K562 (cell line): ENCODE results near the gene IFI16. TPM values are rescaled to one million over a fixed set of nuclear protein-coding genes. Genes with fewer than 3 reads are reported as not detected.
A peak's percentile ranks its signal among the peaks of the same experiment; 100 is the strongest.

ENCODE experiments used
- CUX1 ChIP-seq: fragments of 200-800 bp; sonication (Bioruptor generic); IDR thresholded peaks from 2 replicates; pipeline ENCODE4 v1.6.1; 2016; ENCODE audit warnings: missing genetic modification characterization, missing compliant biosample characterization
- FOXM1 ChIP-seq, 2 experiments: fragments of 450-650 bp in 1 of 2; sonication (generic) in 1 of 2; formaldehyde crosslinking in 1 of 2; IDR thresholded peaks; 2 replicates each; pipeline versions ENCODE4 v1.6.1 to v1.9.0; 2017 to 2022; ENCODE audit warnings: low read depth in 2 of 2, mild to moderate bottlenecking in 2 of 2, missing genetic modification reagents in 1 of 2, moderate library complexity in 1 of 2
- GTF2F1 ChIP-seq: IDR thresholded peaks from 2 replicates; pipeline ENCODE4 v1.6.1; 2011; ENCODE audit warnings: low read depth, low read length, improper control_type of control experiment
- NBN ChIP-seq: fragments of 450-650 bp; IDR thresholded peaks from 2 replicates; pipeline ENCODE4 v1.6.1; 2016; ENCODE audit warnings: low read depth, mild to moderate bottlenecking
- NFE2 ChIP-seq: IDR thresholded peaks from 2 replicates; pipeline ENCODE4 v1.6.1; 2014; ENCODE audit warnings: antibody characterized with exemption, low read depth
- PRPF4 ChIP-seq: fragments of 200-400 bp; formaldehyde crosslinking; IDR thresholded peaks from one replicate; pipeline ENCODE4 v1.6.1; 2017; ENCODE audit warnings: low read length, low read depth, mild to moderate bottlenecking; ENCODE audit not compliant: insufficient read depth, poor library complexity, severe bottlenecking
- SIN3A ChIP-seq, 2 experiments: fragments of 150-350 bp in 1 of 2; IDR thresholded peaks; 2 replicates each; pipeline ENCODE4 v1.6.1; 2011 to 2016; ENCODE audit warnings: borderline replicate concordance in 2 of 2, low read depth in 2 of 2, low read length in 2 of 2, mild to moderate bottlenecking in 2 of 2, moderate library complexity in 2 of 2; ENCODE audit not compliant: control insufficient read depth in 1 of 2
- ZBED1 ChIP-seq: IDR thresholded peaks from 2 replicates; pipeline ENCODE4 v1.6.1; 2014
- polyA plus RNA-seq, 8 experiments: library from polyadenylated mRNA; depleted of rRNA in 4 of 8; stranded (reverse) in 5 of 8; unstranded in 3 of 8; fragments of >200 nt; fragmentation: Nextera tagmentation in 2 of 8; fragmentation: Illumina TruSeq in 1 of 8; extraction: Ambion mirVana in 2 of 8; extraction: Trizol in 1 of 8; gene quantifications; 2 replicates each; pipeline versions ENCODE4 v1.2.1 to v1.2.3, GENCODE V29; 2011 to 2014; ENCODE audit warnings: inconsistent platforms in 1 of 8, missing spikeins in 1 of 8
- total RNA-seq, 7 experiments: library from RNA; depleted of rRNA in 6 of 7; stranded (reverse); fragments of >200 nt in 6 of 7; fragmentation: Illumina TruSeq in 2 of 7; extraction: Trizol in 2 of 7; gene quantifications; 2 replicates each; pipeline versions ENCODE4 v1.2.1 to v1.2.3, GENCODE V29; 2011 to 2021; ENCODE audit warnings: low replicate concordance in 1 of 7
- TF ChIP-seq, protein P1 (sequence below): fragments of 450-650 bp; IDR thresholded peaks from 2 replicates; pipeline ENCODE4 v1.6.1; 2018; ENCODE audit warnings: mild to moderate bottlenecking, low read depth; ENCODE audit not compliant: partially characterized antibody
- TF ChIP-seq, protein P2 (sequence below): fragments of 250-450 bp; sonication (Bioruptor Pico); IDR thresholded peaks from 2 replicates; pipeline ENCODE4 v1.4.0; 2020; ENCODE audit warnings: mild to moderate bottlenecking, moderate library complexity

IFI16 gene
- total and polyA plus RNA-seq, 9 of the 15 experiments (the other 6 are each of a cell fraction or from before 2014, with no cell fraction given) = 0.70 to 2.8 (median 1.6) TPM

DNA sequence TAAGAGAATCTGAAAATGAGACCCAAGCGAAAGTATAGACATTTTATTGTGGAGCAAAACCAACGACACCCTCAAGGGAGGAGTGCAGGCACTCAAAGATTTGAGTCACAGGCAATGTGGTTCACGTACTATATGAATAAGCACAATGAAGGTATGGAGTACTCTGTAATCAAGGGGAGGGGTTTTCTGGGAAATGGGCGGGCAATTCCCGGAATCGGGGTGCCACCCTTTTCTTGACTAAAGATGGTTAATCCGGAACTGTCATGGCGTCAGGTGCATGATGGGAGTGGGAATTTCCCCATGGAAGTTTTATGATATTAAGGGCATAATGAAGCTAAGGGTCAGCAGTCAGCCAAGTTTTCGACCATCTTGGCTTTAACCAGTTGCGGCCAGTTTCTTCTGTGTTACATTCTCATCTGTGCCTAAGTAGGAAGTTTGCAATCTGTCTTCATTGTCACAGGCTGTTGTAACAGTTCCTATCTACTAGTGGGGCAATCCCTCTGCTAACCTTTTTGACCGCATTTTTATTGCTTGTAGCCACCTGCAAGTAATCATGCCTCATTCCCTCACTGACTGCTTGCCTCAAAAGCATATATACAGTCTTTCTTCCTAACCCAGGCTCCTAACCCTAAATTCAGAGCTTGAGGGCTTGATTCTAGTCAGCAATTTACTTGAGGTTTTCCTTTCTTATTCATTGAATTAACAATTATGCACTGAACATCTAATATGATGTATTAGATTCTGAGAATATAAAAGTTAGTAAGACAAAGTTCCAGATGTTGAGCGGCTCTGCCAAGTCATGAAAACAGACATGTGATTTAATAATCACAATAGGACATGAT, 67.6 kb downstream of the IFI16 start (continued):
- TF ChIP-seq NBN (no peak; the same call in 1 of the 2 replicates), GTF2F1 (no peak), CUX1 (CRISPR knock-in tag) (peak; percentile 65), FOXM1 (IDR thresholded peaks at IDR 0.05; ENCODE audit: low read depth) (no peak), FOXM1 (CRISPR knock-in tag; IDR thresholded peaks at IDR 0.05; ENCODE audit: low read depth) (no peak), ZBED1 (no peak), NFE2 (peak; percentile 72), PRPF4 (no peak), SIN3A (IDR thresholded peaks at IDR 0.05; ENCODE audit: borderline replicate concordance in 2 of 2, control insufficient read depth in 1 of 2, low read depth in 2 of 2, low read length in 2 of 2) (no peak)
- TF ChIP-seq, protein P1, sequence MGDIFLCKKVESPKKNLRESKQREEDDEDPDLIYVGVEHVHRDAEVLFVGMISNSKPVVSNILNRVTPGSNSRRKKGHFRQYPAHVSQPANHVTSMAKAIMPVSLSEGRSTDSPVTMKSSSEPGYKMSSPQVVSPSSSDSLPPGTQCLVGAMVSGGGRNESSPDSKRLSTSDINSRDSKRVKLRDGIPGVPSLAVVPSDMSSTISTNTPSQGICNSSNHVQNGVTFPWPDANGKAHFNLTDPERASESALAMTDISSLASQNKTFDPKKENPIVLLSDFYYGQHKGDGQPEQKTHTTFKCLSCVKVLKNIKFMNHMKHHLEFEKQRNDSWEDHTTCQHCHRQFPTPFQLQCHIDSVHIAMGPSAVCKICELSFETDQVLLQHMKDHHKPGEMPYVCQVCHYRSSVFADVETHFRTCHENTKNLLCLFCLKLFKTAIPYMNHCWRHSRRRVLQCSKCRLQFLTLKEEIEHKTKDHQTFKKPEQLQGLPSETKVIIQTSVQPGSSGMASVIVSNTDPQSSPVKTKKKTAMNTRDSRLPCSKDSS = no peak
- TF ChIP-seq, protein P2, sequence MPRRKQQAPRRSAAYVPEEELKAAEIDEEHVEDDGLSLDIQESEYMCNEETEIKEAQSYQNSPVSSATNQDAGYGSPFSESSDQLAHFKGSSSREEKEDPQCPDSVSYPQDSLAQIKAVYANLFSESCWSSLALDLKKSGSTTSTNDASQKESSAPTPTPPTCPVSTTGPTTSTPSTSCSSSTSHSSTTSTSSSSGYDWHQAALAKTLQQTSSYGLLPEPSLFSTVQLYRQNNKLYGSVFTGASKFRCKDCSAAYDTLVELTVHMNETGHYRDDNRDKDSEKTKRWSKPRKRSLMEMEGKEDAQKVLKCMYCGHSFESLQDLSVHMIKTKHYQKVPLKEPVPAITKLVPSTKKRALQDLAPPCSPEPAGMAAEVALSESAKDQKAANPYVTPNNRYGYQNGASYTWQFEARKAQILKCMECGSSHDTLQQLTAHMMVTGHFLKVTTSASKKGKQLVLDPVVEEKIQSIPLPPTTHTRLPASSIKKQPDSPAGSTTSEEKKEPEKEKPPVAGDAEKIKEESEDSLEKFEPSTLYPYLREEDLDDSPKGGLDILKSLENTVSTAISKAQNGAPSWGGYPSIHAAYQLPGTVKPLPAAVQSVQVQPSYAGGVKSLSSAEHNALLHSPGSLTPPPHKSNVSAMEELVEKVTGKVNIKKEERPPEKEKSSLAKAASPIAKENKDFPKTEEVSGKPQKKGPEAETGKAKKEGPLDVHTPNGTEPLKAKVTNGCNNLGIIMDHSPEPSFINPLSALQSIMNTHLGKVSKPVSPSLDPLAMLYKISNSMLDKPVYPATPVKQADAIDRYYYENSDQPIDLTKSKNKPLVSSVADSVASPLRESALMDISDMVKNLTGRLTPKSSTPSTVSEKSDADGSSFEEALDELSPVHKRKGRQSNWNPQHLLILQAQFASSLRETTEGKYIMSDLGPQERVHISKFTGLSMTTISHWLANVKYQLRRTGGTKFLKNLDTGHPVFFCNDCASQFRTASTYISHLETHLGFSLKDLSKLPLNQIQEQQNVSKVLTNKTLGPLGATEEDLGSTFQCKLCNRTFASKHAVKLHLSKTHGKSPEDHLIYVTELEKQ (CRISPR knock-in tag) = no peak
